HUES64 (cell line): ENCODE results near the gene IMMP2L.
"Not testable (repeated sequence)": the region's sequence is repeated elsewhere in the genome, so short reads cannot be mapped to it uniquely, and the experiment has no call there.

ENCODE experiments used
- H3K27ac ChIP-seq: 2 replicates; pipeline ENCODE4 v1.7.0; 2013; ENCODE audit warnings: low read depth, low read length, inconsistent platforms
- H3K27me3 ChIP-seq: 2 replicates; pipeline ENCODE4 v1.6.1; 2013; ENCODE audit warnings: mild to moderate bottlenecking, low read length; ENCODE audit not compliant: insufficient read depth
- H3K36me3 ChIP-seq: 2 replicates; pipeline ENCODE4 v1.6.1; 2013; ENCODE audit warnings: mild to moderate bottlenecking, low read length; ENCODE audit not compliant: insufficient read depth
- H3K4me1 ChIP-seq: 2 replicates; pipeline ENCODE4 v1.6.1; 2013; ENCODE audit warnings: mild to moderate bottlenecking, low read length, moderate library complexity; ENCODE audit not compliant: insufficient read depth
- H3K4me3 ChIP-seq: 2 replicates; pipeline ENCODE4 v1.5.1; 2013; ENCODE audit warnings: mild to moderate bottlenecking, low read length, moderate library complexity
- H3K9ac ChIP-seq: 2 replicates; pipeline ENCODE4 v1.6.1; 2013; ENCODE audit warnings: mild to moderate bottlenecking, low read depth, low read length
- H3K9me3 ChIP-seq: 2 replicates; pipeline ENCODE4 v1.6.1; 2013; ENCODE audit warnings: low read depth, low read length; ENCODE audit not compliant: insufficient read depth
- WGBS: fragments of 150-250, 120-280 bp; methylation state at CpG from one replicate; pipeline ENCODE4 v1.1.7; 2013; ENCODE audit warnings: missing lambda C conversion rate; 5-methylcytosine and 5-hydroxymethylcytosine counted together

IMMP2L gene

DNA sequence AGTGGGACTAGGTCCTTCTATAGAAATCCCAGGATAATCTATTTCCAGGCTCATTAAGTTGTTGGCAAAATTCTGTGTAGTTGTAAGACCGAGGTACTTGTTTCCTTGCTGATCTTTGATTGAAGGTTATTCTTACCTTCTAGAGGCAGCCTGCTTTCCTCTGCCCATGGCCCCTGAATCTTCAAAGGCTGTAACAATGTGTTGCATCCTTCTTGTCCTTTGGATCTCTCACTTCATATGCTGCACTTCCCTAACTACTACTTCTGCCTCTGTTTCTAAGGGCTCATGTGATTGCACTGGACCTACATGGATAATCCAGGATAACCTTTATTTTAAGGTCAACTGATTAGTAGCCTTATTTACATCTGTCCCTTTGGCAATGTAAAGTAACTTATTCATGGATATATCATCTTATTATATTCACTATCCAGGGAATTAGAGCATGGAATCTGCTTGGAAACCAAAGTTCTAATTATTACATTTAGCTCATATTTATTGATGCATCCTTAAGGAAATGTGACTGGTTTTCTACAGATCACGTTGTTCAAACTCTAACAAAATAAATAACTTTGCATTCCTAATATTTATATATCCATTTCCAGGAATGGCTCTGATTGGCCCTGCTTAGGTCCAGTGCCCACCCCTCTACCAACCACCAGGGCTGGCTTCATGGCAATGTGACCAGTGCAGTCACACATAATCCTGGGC, 85.6 kb downstream of the IMMP2L start:
- no peaks in the 10 kb centered on the region for H3K36me3 ChIP-seq
- H3K27me3 ChIP-seq = no peaks in the 10 kb centered on the region
- H3K9ac ChIP-seq = no peak overlapping the region
- no peaks in the 10 kb centered on the region for H3K4me1 ChIP-seq
- WGBS = 85% methylated on average over 2 of the region's 2 CpGs
- no peak overlapping the region for H3K27ac ChIP-seq
- H3K4me3 ChIP-seq = no peak overlapping the region
- H3K9me3 ChIP-seq = no peaks in the 10 kb centered on the region

DNA sequence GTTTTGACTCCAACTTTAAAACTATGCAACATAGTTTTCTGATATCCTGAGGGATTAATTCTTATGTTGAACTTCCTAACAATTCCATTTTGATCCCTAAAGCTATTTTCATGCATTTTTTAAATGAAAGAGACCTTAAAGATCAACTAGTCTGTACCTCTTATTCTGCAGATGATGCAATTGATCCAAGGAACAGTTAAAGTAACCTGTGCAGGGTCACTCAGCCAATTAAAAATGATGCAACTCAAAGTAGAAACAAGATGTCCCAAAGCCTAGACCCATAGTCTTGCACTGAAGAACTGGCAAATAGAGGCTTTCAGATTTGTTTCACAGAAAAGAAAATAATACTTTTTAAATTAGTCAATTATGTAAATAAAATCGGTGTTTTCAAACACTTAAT, 86.3 kb downstream of the IMMP2L start:
- H3K27me3 ChIP-seq = no peaks in the 10 kb centered on the region
- WGBS = no CpG with 5 or more reads among the region's 1 CpG
- no peak overlapping the region for H3K4me3 ChIP-seq
- H3K4me1 ChIP-seq = no peaks in the 10 kb centered on the region
- no peaks in the 10 kb centered on the region for H3K36me3 ChIP-seq
- H3K9ac ChIP-seq = no peak overlapping the region
- H3K9me3 ChIP-seq = no peaks in the 10 kb centered on the region
- H3K27ac ChIP-seq = no peak overlapping the region

DNA sequence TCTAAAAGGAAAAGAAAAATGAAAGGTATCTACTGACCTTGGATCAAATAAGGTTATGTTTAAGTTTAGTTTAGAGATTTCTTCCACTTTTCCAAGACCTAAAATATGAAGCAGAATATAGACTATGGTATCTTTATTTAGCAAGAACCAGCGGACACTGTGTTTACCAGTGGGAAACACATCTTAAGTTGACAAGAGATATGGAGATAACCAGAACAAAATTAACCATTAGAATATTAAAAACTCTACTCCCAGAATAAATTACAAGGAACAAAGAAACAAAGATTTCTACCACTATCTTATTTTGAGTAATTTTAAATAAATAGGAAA, 86.9 kb downstream of the IMMP2L start:
- WGBS = no CpG with 5 or more reads among the region's 1 CpG
- no peaks in the 10 kb centered on the region for H3K27me3 ChIP-seq
- no peak overlapping the region for H3K9ac ChIP-seq
- no peaks in the 10 kb centered on the region for H3K36me3 ChIP-seq
- H3K4me1 ChIP-seq = no peaks in the 10 kb centered on the region
- no peak overlapping the region for H3K4me3 ChIP-seq
- no peaks in the 10 kb centered on the region for H3K9me3 ChIP-seq
- H3K27ac ChIP-seq = no peak overlapping the region

DNA sequence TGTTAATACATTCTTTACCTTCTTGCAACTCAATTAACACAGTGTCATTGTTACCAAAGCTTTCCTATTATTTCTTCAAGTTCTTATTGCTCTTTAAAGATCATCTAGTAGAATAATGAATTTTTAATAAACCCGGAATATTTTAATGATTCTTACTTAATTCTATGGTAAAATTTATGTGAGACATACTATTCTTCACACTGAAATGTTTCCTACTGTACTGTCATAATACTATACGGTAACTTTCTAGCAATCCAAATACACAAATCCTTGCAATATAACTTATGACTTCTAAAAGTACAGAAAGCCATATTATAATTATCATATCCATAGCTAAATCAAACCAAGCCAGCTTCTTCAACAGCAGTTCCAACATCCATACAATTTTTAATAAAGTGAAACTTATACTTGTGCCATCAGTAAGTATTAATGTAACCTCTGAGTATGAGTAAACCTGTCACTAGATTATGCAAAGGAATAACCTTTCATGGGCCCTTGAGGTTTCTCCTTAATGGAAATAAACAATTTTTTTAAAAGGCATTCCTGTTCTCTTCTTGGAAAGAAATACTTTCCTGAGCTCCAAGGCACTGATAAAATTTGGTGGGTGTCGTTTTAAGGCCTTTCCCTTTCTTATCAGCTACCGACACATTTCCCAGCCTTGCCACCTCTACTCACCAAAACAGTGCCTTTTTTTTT, 87.4 kb downstream of the IMMP2L start:
- H3K27ac ChIP-seq = no peak overlapping the region
- H3K36me3 ChIP-seq = no peaks in the 10 kb centered on the region
- H3K9ac ChIP-seq = no peak overlapping the region
- no peaks in the 10 kb centered on the region for H3K4me1 ChIP-seq
- H3K9me3 ChIP-seq = no peaks in the 10 kb centered on the region
- no peak overlapping the region for H3K4me3 ChIP-seq
- WGBS = 87% methylated on average over 2 of the region's 4 CpGs
- H3K27me3 ChIP-seq = no peaks in the 10 kb centered on the region

DNA sequence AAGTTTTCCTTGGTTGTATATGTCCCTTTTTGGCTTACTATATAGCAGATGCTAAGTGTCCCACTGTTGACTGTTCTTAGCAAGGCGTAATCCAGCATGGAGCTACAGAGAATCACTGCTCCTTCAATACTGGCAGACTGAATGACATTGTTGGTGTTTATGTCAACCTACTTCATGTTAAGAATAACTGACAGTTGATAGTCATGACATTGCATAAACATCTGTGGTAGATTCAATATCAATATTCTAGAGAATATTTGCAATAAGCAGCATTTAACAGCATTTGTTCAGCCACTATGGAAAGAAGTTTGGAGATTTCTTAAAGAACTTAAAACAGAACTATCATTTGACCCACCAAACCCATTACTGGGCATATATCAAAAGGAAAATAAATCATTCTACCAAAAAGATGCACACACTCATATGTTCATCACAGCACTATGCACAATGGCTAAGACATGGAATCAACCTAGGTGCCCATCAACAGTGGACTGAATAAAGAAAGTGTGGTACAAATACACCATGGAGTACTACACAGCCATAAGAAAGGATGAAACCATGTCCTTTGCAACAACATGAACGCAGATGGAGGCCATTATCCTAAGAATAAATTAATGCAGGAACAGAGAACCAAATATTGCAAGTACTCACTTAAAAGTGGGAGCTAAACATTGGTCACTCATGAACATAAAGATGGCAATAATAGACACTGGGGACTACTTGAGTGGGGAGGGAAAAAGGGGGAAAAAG, 88.7 kb downstream of the IMMP2L start:
- Histone ChIP-seq H3K9me3 (no peaks in the 10 kb centered on the region), H3K27ac (no peak overlapping the region), H3K36me3 (no peaks in the 10 kb centered on the region), H3K4me1 (no peaks in the 10 kb centered on the region), H3K27me3 (no peaks in the 10 kb centered on the region), H3K9ac (no peak overlapping the region), H3K4me3 (no peak overlapping the region)
- 92% methylated on average over 2 of the region's 2 CpGs for WGBS

- 95% methylated on average over 2 of the region's 2 CpGs for WGBS
- no peaks in the 10 kb centered on the region for H3K4me1 ChIP-seq
Measured at GRCh38 chr7:111470998-111471397, 91.3 kb downstream of the IMMP2L start.

DNA sequence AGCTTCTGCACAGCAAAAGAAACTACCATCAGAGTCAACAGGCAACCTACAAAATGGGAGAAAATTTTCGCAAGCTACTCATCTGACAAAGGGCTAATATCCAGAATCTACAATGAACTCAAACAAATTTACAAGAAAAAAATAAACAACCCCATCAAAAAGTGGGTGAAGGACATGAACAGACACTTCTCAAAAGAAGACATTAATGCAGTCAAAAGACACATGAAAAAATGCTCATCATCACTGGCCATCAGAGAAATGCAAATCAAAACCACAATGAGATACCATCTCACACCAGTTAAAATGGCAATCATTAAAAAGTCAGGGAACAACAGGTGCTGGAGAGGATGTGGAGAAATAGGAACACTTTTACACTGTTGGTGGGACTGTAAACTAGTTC, 92.4 kb downstream of the IMMP2L start:
- H3K36me3 ChIP-seq, H3K27ac ChIP-seq, H3K27me3 ChIP-seq, H3K4me1 ChIP-seq, H3K4me3 ChIP-seq, H3K9me3 ChIP-seq, H3K9ac ChIP-seq: not testable (repeated sequence)
- WGBS = 95% methylated on average over 1 of the region's 1 CpG

More at GRCh38 chr7:111470998-111471397, 91.3 kb downstream of the IMMP2L start:
- no peaks in the 10 kb centered on the region for H3K36me3 ChIP-seq
- no peaks in the 10 kb centered on the region for H3K27me3 ChIP-seq
- H3K27ac ChIP-seq = no peak overlapping the region
- no peak overlapping the region for H3K4me3 ChIP-seq
- no peaks in the 10 kb centered on the region for H3K9me3 ChIP-seq
- no peak overlapping the region for H3K9ac ChIP-seq

DNA sequence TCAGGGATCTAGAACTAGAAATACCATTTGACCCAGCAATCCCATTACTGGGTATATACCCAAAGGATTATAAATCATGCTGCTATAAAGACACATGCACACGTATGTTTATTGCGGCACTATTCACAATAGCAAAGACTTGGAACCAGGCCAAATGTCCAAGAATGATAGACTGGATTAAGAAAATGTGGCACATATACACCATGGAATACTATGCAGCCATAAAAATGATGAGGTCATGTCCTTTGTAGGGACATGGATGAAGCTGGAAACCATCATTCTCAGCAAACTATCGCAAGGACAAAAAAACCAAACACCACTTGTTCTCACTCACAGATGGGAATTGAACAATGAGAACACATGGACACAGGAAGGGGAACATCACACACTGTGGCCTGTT, 96.5 kb downstream of the IMMP2L start:
- H3K27me3 ChIP-seq, H3K4me3 ChIP-seq, H3K9me3 ChIP-seq, H3K36me3 ChIP-seq, H3K27ac ChIP-seq, H3K4me1 ChIP-seq, H3K9ac ChIP-seq: not testable (repeated sequence)
- WGBS = no CpG with 5 or more reads among the region's 3 CpGs

DNA sequence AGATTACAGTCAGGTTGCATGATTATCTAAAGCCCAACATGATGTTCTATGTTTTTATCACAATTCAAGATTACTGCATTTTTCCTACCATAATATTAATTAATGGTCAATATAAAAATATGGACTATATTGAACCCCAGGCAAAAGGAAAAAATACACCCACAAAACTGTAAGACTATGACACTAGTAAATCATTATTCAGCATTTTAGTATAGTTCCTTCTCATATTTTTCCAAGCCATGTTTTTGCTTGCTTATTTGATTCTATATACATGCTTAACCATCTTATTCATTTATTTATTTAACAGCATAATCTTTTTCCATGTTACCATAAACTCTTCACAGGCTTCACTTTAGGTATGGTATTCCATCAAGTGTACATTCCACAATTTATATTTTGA, 101.6 kb downstream of the IMMP2L start:
- Histone ChIP-seq H3K9ac (no peak overlapping the region), H3K4me1 (no peaks in the 10 kb centered on the region), H3K27ac (no peak overlapping the region), H3K36me3 (no peaks in the 10 kb centered on the region), H3K4me3 (no peak overlapping the region), H3K27me3 (no peaks in the 10 kb centered on the region), H3K9me3 (no peaks in the 10 kb centered on the region)

GRCh38 chr7:111459757-111460280, 102.5 kb downstream of the IMMP2L start:
- Histone ChIP-seq H3K9ac (no peak overlapping the region), H3K4me1 (no peaks in the 10 kb centered on the region), H3K4me3 (no peak overlapping the region), H3K9me3 (no peaks in the 10 kb centered on the region), H3K36me3 (no peaks in the 10 kb centered on the region), H3K27me3 (no peaks in the 10 kb centered on the region), H3K27ac (no peak overlapping the region)
- 94% methylated on average over 1 of the region's 2 CpGs for WGBS

DNA sequence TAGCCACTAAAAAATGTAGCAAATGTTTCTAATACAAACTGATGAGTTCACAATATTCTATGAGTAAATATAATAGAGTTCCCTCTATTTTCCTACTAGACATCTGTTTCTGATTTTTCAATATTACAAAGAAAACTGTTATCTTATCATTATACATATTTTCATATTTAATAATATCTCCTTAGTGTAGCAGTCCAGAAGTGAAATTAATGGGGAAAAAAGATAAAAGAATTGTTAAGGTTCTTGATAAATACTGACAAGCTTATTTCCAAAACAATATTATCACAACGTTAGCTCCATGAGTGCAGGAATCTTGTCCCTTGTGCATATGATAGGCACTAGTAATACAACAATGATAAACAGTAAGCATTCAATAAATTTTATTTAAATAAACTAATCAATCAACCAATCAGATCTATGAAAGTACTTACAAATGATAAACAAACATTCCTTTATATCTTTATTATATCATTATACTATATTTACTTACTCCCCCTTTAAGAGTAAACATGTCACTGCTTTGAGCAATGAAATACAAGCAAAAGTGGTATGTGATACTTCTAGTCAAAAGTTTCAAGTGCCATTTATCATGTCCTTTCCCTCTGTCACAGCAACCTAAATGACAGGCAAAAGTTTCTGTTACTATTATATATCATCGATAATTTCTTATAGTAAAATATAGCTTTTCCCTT, 103.1 kb downstream of the IMMP2L start:
- no peak overlapping the region for H3K9ac ChIP-seq
- no peaks in the 10 kb centered on the region for H3K4me1 ChIP-seq
- no peaks in the 10 kb centered on the region for H3K27me3 ChIP-seq
- no peak overlapping the region for H3K27ac ChIP-seq
- H3K4me3 ChIP-seq = no peak overlapping the region
- H3K36me3 ChIP-seq = no peaks in the 10 kb centered on the region
- no peaks in the 10 kb centered on the region for H3K9me3 ChIP-seq
- no CpG with 5 or more reads among the region's 2 CpGs for WGBS
